Natural killer cell treated with Interleukin-12 subunit alpha and Interleukin-12 subunit beta and Interleukin-15 and Interleukin-18, amount 100 ng/mL, for 72 hours (primary cell): ENCODE data around the gene PI4KA. TPM values are rescaled to one million over a fixed set of nuclear protein-coding genes. Genes with fewer than 3 reads are reported as not detected.
A peak's percentile ranks its signal among the peaks of the same experiment; 100 is the strongest.
"Not testable (repeated sequence)": the region's sequence is repeated elsewhere in the genome, so short reads cannot be mapped to it uniquely, and the experiment has no call there.

Experiments
- ATAC-seq, 2 donors: fragments of 150-1000 bp; cut with Tn5 transposase in 1 of 2; sonication (Bioruptor Pico), chemical (Tn5 transposase) in 1 of 2; 2 replicates each; pipeline ENCODE4 v1.10.0; 2021
- DNase-seq: peaks from one replicate; pipeline ENCODE4 v3.0.0; 2022; ENCODE audit warnings: low spot score
- H3K27ac Mint-ChIP-seq, 2 donors: 1 replicate in 1 of 2; 2 replicates in 1 of 2; pipeline ENCODE4 v1.8.0; 2022; ENCODE audit warnings: mixed read lengths in 2 of 2, mild to moderate bottlenecking in 1 of 2, moderate library complexity in 1 of 2
- H3K27me3 Mint-ChIP-seq, 2 donors: 1 replicate in 1 of 2; 2 replicates in 1 of 2; pipeline ENCODE4 v1.8.0; 2022; ENCODE audit warnings: mixed read lengths in 2 of 2
- H3K36me3 Mint-ChIP-seq: one replicate; pipeline ENCODE4 v1.8.0; 2022; ENCODE audit warnings: mixed read lengths
- H3K4me1 Mint-ChIP-seq, 2 donors: 1 replicate in 1 of 2; 2 replicates in 1 of 2; pipeline ENCODE4 v1.8.0; 2022; ENCODE audit warnings: low read depth in 2 of 2, mixed read lengths in 2 of 2, mild to moderate bottlenecking in 1 of 2
- H3K4me3 Mint-ChIP-seq: one replicate; pipeline ENCODE4 v1.8.0; 2022; ENCODE audit warnings: mixed read lengths
- H3K9me3 Mint-ChIP-seq: 2 replicates; pipeline ENCODE4 v1.8.0; 2022; ENCODE audit warnings: mixed read lengths
- total RNA-seq, 2 donors: library from RNA; stranded (reverse); gene quantifications; one replicate each; pipeline ENCODE4 v1.2.3, GENCODE V29; 2022

PI4KA gene
- total RNA-seq, 2 donors from 2014 or later = 88.5 to 146 TPM

GRCh38 chr22:20829491-20830134 lies 29.0 kb downstream of the PI4KA start:
- peaks cover 20% of the 10 kb centered on the region for H3K36me3 Mint-ChIP-seq
- no peaks in the 10 kb centered on the region for H3K27me3 Mint-ChIP-seq
- H3K9me3 Mint-ChIP-seq = no peaks in the 10 kb centered on the region
- H3K27ac Mint-ChIP-seq = no peak overlapping the region
- no peak overlapping the region for H3K4me3 Mint-ChIP-seq
- no peak for ATAC-seq
- H3K4me1 Mint-ChIP-seq = no peaks in the 10 kb centered on the region
- DNase-seq = no peak

GRCh38 chr22:20826373-20827152 lies 32.0 kb downstream of the PI4KA start:
- not testable (repeated sequence) for H3K27ac Mint-ChIP-seq, H3K27me3 Mint-ChIP-seq, H3K4me1 Mint-ChIP-seq, H3K4me3 Mint-ChIP-seq, ATAC-seq, DNase-seq, H3K9me3 Mint-ChIP-seq
- H3K36me3 Mint-ChIP-seq = peaks cover 13% of the 10 kb centered on the region

GRCh38 chr22:20825624-20826023 lies 33.0 kb downstream of the PI4KA start:
- H3K36me3 Mint-ChIP-seq = peaks cover 13% of the 10 kb centered on the region

GRCh38 chr22:20825216-20825615 lies 33.4 kb downstream of the PI4KA start:
- not testable (repeated sequence) for H3K27ac Mint-ChIP-seq, ATAC-seq, DNase-seq, H3K9me3 Mint-ChIP-seq, H3K36me3 Mint-ChIP-seq, H3K4me3 Mint-ChIP-seq, H3K27me3 Mint-ChIP-seq, H3K4me1 Mint-ChIP-seq

More at GRCh38 chr22:20825624-20826023, 33.0 kb downstream of the PI4KA start:
- DNase-seq (no peak), ATAC-seq (no peak)
- Mint-ChIP-seq H3K4me1 (no peaks in the 10 kb centered on the region), H3K27me3 (no peaks in the 10 kb centered on the region), H3K4me3 (no peak overlapping the region), H3K27ac (no peak overlapping the region), H3K9me3 (no peaks in the 10 kb centered on the region)

- Mint-ChIP-seq H3K9me3 (no peaks in the 10 kb centered on the region), H3K27ac (no peak overlapping the region)
- ATAC-seq = no peak
These were observed 35.3 kb downstream of the PI4KA start for GRCh38 chr22:20823264-20823663.

GRCh38 chr22:20822240-20822639 lies 36.4 kb downstream of the PI4KA start:
- Mint-ChIP-seq H3K36me3 (peaks cover 7% of the 10 kb centered on the region), H3K27ac (no peak overlapping the region), H3K27me3 (no peaks in the 10 kb centered on the region), H3K4me1 (no peaks in the 10 kb centered on the region), H3K9me3 (no peaks in the 10 kb centered on the region), H3K4me3 (no peak overlapping the region)
- DNase-seq (no peak), ATAC-seq (no peak)

More at GRCh38 chr22:20823264-20823663, 35.3 kb downstream of the PI4KA start:
- no peak for DNase-seq
- Mint-ChIP-seq H3K36me3 (peaks cover 7% of the 10 kb centered on the region), H3K4me3 (no peak overlapping the region), H3K4me1 (no peaks in the 10 kb centered on the region), H3K27me3 (no peaks in the 10 kb centered on the region)

GRCh38 chr22:20821717-20822239 lies 36.8 kb downstream of the PI4KA start:
- not testable (repeated sequence) for DNase-seq, H3K4me3 Mint-ChIP-seq, H3K36me3 Mint-ChIP-seq, ATAC-seq, H3K27me3 Mint-ChIP-seq, H3K4me1 Mint-ChIP-seq, H3K9me3 Mint-ChIP-seq, H3K27ac Mint-ChIP-seq

GRCh38 chr22:20819471-20819870 lies 39.1 kb downstream of the PI4KA start:
- ATAC-seq (no peak), DNase-seq (no peak)
- no peak overlapping the region for H3K27ac Mint-ChIP-seq
- H3K36me3 Mint-ChIP-seq = peaks cover 14% of the 10 kb centered on the region
- H3K4me1 Mint-ChIP-seq = no peaks in the 10 kb centered on the region
- no peaks in the 10 kb centered on the region for H3K9me3 Mint-ChIP-seq
- H3K4me3 Mint-ChIP-seq = no peak overlapping the region
- no peaks in the 10 kb centered on the region for H3K27me3 Mint-ChIP-seq

- H3K9me3 Mint-ChIP-seq = no peaks in the 10 kb centered on the region
- peaks cover 14% of the 10 kb centered on the region for H3K36me3 Mint-ChIP-seq
- DNase-seq (no peak), ATAC-seq (no peak)
- peak overlapping the region in 1 of 2 donors; percentile 49 for H3K27ac Mint-ChIP-seq
- no peaks in the 10 kb centered on the region for H3K4me1 Mint-ChIP-seq
- H3K4me3 Mint-ChIP-seq = no peak overlapping the region
- H3K27me3 Mint-ChIP-seq = no peaks in the 10 kb centered on the region
These were observed 40.1 kb downstream of the PI4KA start for GRCh38 chr22:20818471-20818870.

- Mint-ChIP-seq H3K4me3 (no peak overlapping the region), H3K27me3 (no peaks in the 10 kb centered on the region), H3K4me1 (peaks cover 0 to under 1% of the 10 kb centered on the region in 2 donors), H3K27ac (no peak overlapping the region), H3K36me3 (peaks cover 14% of the 10 kb centered on the region), H3K9me3 (no peaks in the 10 kb centered on the region)
- no peak for DNase-seq
- no peak for ATAC-seq
These were observed 42.1 kb downstream of the PI4KA start for GRCh38 chr22:20816559-20816958.

GRCh38 chr22:20815477-20816050 lies 43.0 kb downstream of the PI4KA start:
- H3K27me3 Mint-ChIP-seq = no peaks in the 10 kb centered on the region
- no peak overlapping the region for H3K27ac Mint-ChIP-seq
- ATAC-seq (no peak), DNase-seq (no peak)
- H3K36me3 Mint-ChIP-seq = peaks cover 20% of the 10 kb centered on the region
- no peaks in the 10 kb centered on the region for H3K9me3 Mint-ChIP-seq
- no peak overlapping the region for H3K4me3 Mint-ChIP-seq
- H3K4me1 Mint-ChIP-seq = peaks cover 0 to 9% of the 10 kb centered on the region in 2 donors

GRCh38 chr22:20814221-20814808 lies 44.3 kb downstream of the PI4KA start:
- H3K9me3 Mint-ChIP-seq = no peaks in the 10 kb centered on the region
- no peak overlapping the region for H3K27ac Mint-ChIP-seq
- H3K4me1 Mint-ChIP-seq = peaks cover 0 to 9% of the 10 kb centered on the region in 2 donors
- DNase-seq (no peak), ATAC-seq (no peak)
- no peak overlapping the region for H3K4me3 Mint-ChIP-seq
- no peaks in the 10 kb centered on the region for H3K27me3 Mint-ChIP-seq
- H3K36me3 Mint-ChIP-seq = peaks cover 20% of the 10 kb centered on the region

- Mint-ChIP-seq H3K4me1 (peaks cover 0 to 9% of the 10 kb centered on the region in 2 donors), H3K27ac (no peak overlapping the region), H3K9me3 (no peaks in the 10 kb centered on the region), H3K4me3 (no peak overlapping the region), H3K27me3 (no peaks in the 10 kb centered on the region), H3K36me3 (peaks cover 13% of the 10 kb centered on the region)
- DNase-seq = no peak
- ATAC-seq = no peak
These were observed 45.6 kb downstream of the PI4KA start for GRCh38 chr22:20813056-20813455.
